ENCODE results near the gene BAZ2B. TPM values are rescaled to one million over a fixed set of nuclear protein-coding genes. Genes with fewer than 3 reads are reported as not detected.

The BAZ2B gene
- total RNA-seq, 2 experiments from 2014 or later, result 3.7 to 11.8 TPM

GRCh38 chr2:159555651-159556392, 60.5 kb downstream of the BAZ2B start:
- CTCF ChIA-PET (ENCODE audit: unreplicated experiment), result no interaction called here
- no TSS peak for BruUV-seq (replicated peaks)

DNA sequence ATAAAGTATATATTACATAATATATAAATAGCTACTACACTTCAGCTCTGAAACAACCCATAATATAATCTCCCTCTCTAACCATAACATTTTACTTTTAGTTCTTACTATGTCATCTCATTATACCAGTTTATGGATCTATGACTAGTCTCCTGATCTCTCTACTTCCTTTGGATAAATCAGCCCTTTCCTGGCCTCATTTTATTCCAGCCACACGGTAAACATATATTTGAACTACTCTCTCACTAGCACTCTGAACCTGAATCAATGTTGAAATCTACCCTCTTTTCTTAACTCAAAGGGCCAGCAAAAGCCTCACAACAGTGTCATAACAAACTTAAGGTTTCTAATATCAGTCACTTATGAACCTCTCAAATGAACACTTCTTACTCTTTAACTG, 62.6 kb downstream of the BAZ2B start:
- no peaks in the 10 kb centered on the region for H3K79me2 ChIP-seq (ENCODE audit: insufficient read depth, low read depth, low read length)
- no peak overlapping the region for H3K27ac ChIP-seq (ENCODE audit: low read depth, low read length, poor library complexity, severe bottlenecking)
- intact Hi-C loops (cut with micrococcal nuclease; ENCODE audit: unreplicated experiment), result loop anchor here (10.0 kb wide), 1 partner anchor 251 kb away; no protein-coding TSS in a partner anchor
- ChIA-PET CTCF (ENCODE audit: unreplicated experiment) (no interaction called here), POLR2A (interaction anchor here (0.5 kb wide), 1 partner anchor 98 kb away, joined by 3 read pairs; no protein-coding TSS in a partner anchor)
- H3K9me2 ChIP-seq (ENCODE audit: insufficient read depth, low read length), result no peaks in the 10 kb centered on the region
- no peaks in the 10 kb centered on the region for H3K36me3 ChIP-seq (ENCODE audit: insufficient read depth, low read length)
- H3K4me3 ChIP-seq (ENCODE audit: low read depth, low read length, poor library complexity, severe bottlenecking), result no peak overlapping the region
- BruUV-seq (replicated peaks), result no TSS peak
- no peaks in the 10 kb centered on the region for H4K20me1 ChIP-seq (ENCODE audit: insufficient read depth, low read length)
- H2AFZ ChIP-seq (ENCODE audit: low read length), result no peak overlapping the region
- no peak for DNase-seq (ENCODE audit: low spot score)
- no peak overlapping the region for H3K4me2 ChIP-seq (ENCODE audit: low read length)
- no peaks in the 10 kb centered on the region for H3K9me3 ChIP-seq (ENCODE audit: low read length)
- TF ChIP-seq CTCF (conservative IDR thresholded peaks at IDR 0.05; ENCODE audit: low read length) (no peak), EZH2phosphoT487 (IDR thresholded peaks at IDR 0.05; ENCODE audit: borderline replicate concordance, low read depth, low read length) (no peak)
- no peaks in the 10 kb centered on the region for H3K4me1 ChIP-seq (ENCODE audit: insufficient read depth, low read length, poor library complexity, severe bottlenecking)

More at GRCh38 chr2:159555651-159556392, 60.5 kb downstream of the BAZ2B start:
- Histone ChIP-seq H3K4me1 (ENCODE audit: insufficient read depth, low read length, poor library complexity, severe bottlenecking) (no peaks in the 10 kb centered on the region), H2AFZ (ENCODE audit: low read length) (no peak overlapping the region), H3K27ac (ENCODE audit: low read depth, low read length, poor library complexity, severe bottlenecking) (no peak overlapping the region), H3K9me2 (ENCODE audit: insufficient read depth, low read length) (no peaks in the 10 kb centered on the region), H3K9me3 (ENCODE audit: low read length) (no peaks in the 10 kb centered on the region), H3K4me3 (ENCODE audit: low read depth, low read length, poor library complexity, severe bottlenecking) (no peak overlapping the region), H3K36me3 (ENCODE audit: insufficient read depth, low read length) (no peaks in the 10 kb centered on the region), H3K79me2 (ENCODE audit: insufficient read depth, low read depth, low read length) (no peaks in the 10 kb centered on the region), H3K4me2 (ENCODE audit: low read length) (no peak overlapping the region), H4K20me1 (ENCODE audit: insufficient read depth, low read length) (no peaks in the 10 kb centered on the region)
- POLR2A ChIA-PET, result interaction anchor here (0.5 to 0.9 kb wide), 3 partner anchors 46 to 720 kb away, joined by 3 read pairs; no protein-coding TSS in a partner anchor
- intact Hi-C loops (cut with micrococcal nuclease; ENCODE audit: unreplicated experiment), result loop anchor here (10.0 kb wide), 1 partner anchor 249 kb away; no protein-coding TSS in a partner anchor
- TF ChIP-seq EZH2phosphoT487 (IDR thresholded peaks at IDR 0.05; ENCODE audit: borderline replicate concordance, low read depth, low read length), result no peak
- TF ChIP-seq CTCF (conservative IDR thresholded peaks at IDR 0.05; ENCODE audit: low read length), result no peak
- DNase-seq (ENCODE audit: low spot score), result no peak

DNA sequence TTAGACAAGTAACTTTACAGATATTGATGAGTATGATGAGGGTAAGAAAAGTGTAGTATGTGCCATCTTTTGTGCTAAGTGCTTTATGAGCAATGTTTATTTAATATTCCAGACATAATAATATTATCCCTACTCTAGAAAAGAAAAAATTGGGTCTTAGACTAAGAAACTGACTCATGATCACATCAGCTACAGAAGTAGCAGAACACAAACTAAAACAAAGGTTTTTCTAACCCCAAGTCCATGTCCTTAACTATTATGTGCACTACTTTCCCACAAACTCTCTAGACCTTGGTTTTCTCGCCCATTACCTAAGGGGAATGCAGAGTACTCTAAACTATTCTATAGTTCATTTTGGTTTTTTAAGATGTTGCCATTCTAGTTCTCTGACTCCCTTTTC, 64.5 kb downstream of the BAZ2B start:
- no peak for TF ChIP-seq EZH2phosphoT487 (IDR thresholded peaks at IDR 0.05; ENCODE audit: borderline replicate concordance, low read depth, low read length)
- intact Hi-C loops (cut with micrococcal nuclease; ENCODE audit: unreplicated experiment), result loop anchor here (10.0 kb wide), 1 partner anchor 253 kb away; no protein-coding TSS in a partner anchor
- CTCF ChIA-PET (ENCODE audit: unreplicated experiment), result no interaction called here
- no TSS peak for BruUV-seq (replicated peaks)
- Histone ChIP-seq H3K27ac (ENCODE audit: low read depth, low read length, poor library complexity, severe bottlenecking) (no peak overlapping the region), H3K4me2 (ENCODE audit: low read length) (no peak overlapping the region), H3K36me3 (ENCODE audit: insufficient read depth, low read length) (no peaks in the 10 kb centered on the region), H4K20me1 (ENCODE audit: insufficient read depth, low read length) (no peaks in the 10 kb centered on the region), H2AFZ (ENCODE audit: low read length) (no peak overlapping the region), H3K9me3 (ENCODE audit: low read length) (no peaks in the 10 kb centered on the region), H3K4me3 (ENCODE audit: low read depth, low read length, poor library complexity, severe bottlenecking) (no peak overlapping the region), H3K9me2 (ENCODE audit: insufficient read depth, low read length) (no peaks in the 10 kb centered on the region), H3K79me2 (ENCODE audit: insufficient read depth, low read depth, low read length) (no peaks in the 10 kb centered on the region), H3K4me1 (ENCODE audit: insufficient read depth, low read length, poor library complexity, severe bottlenecking) (no peaks in the 10 kb centered on the region)
- DNase-seq (ENCODE audit: low spot score), result no peak
- POLR2A ChIA-PET, result interaction anchor here (0.8 kb wide), 1 partner anchor 10 kb away, joined by 4 read pairs; no protein-coding TSS in a partner anchor
